Psoas muscle (tissue), 8 donors: ENCODE data around the gene CEACAM18. TPM values are rescaled to one million over a fixed set of nuclear protein-coding genes. Genes with fewer than 3 reads are reported as not detected.

Experiments
- ATAC-seq, 4 donors: fragments of 200-7000 bp; cut with Tn5 transposase; one replicate each; pipeline ENCODE4 v1.9.1; 2020; ENCODE audit warnings: moderate library complexity in 3 of 4, mild to moderate bottlenecking in 2 of 4
- DNase-seq, 2 donors: peaks; one replicate each; pipeline ENCODE4 v3.0.0-alpha.2; 2020
- H3K27ac ChIP-seq: fragments of 200-600 bp; one replicate; pipeline ENCODE4 v1.8.0; 2022
- H3K27me3 ChIP-seq, 3 donors: fragments of 200-600 bp in 1 of 3; one replicate each; pipeline versions ENCODE4 v1.6.1 to v1.8.0; 2013 to 2022; ENCODE audit warnings: low read length in 2 of 3, mild to moderate bottlenecking in 2 of 3, moderate library complexity in 1 of 3; ENCODE audit not compliant: insufficient read depth in 3 of 3
- H3K36me3 ChIP-seq, 2 donors: fragments of 200-600 bp in 1 of 2; one replicate each; pipeline versions ENCODE4 v1.6.1 to v1.8.0; 2013 to 2022; ENCODE audit warnings: low read depth in 1 of 2, mild to moderate bottlenecking in 1 of 2, moderate library complexity in 1 of 2; ENCODE audit not compliant: insufficient read depth in 1 of 2
- H3K4me1 ChIP-seq: fragments of 200-600 bp; one replicate; pipeline ENCODE4 v1.8.0; 2022
- H3K4me3 ChIP-seq: fragments of 200-600 bp; one replicate; pipeline ENCODE4 v1.8.0; 2022; ENCODE audit warnings: mild to moderate bottlenecking
- H3K9me3 ChIP-seq: fragments of 200-600 bp; one replicate; pipeline ENCODE4 v1.8.0; 2022
- WGBS, 3 donors: extraction: QIAGEN DNeasy Blood & Tissue Kit; methylation state at CpG; one replicate each; pipeline versions ENCODE4 v1.1.6 to v1.1.7; 2013; 5-methylcytosine and 5-hydroxymethylcytosine counted together
- intact Hi-C, 2 donors: fragments of 100-400 bp; cut with DNase I; formaldehyde crosslinking; loops; one replicate each; pipeline versions ENCODE4 v1.11.0 to v1.14.2; 2022
- polyA plus RNA-seq, 3 donors: library from polyadenylated mRNA; stranded (reverse); fragments of 200-250 nt; gene quantifications; one replicate each; pipeline ENCODE4 v1.2.3, GENCODE V29; 2013
- total RNA-seq, 4 donors: library from RNA; stranded (reverse); fragmentation: NEBNext Ultra II Directional in 2 of 4; extraction: Animal tissue kit (Norgen Biotek cat#: 25700) in 2 of 4; gene quantifications; one replicate each; pipeline versions ENCODE4 v1.2.1 to v1.2.4, GENCODE V29; 2021 to 2023
- TF ChIP-seq, protein P1 (sequence below): fragments of 200-600 bp; IDR thresholded peaks from one replicate; pipeline ENCODE4 v1.8.0; 2022; ENCODE audit warnings: antibody characterized with exemption
- donor health status: healthy with polysubstance abuse.
- donor health status: DM: no; HTN: no; CAD: no; lungs with moderate emphysema.
- donor health status: Bipolar disorder and iron deficiency.
- donor health status: healthy.
- donor health status: DM: yes; HTN: yes; CAD: no.
- donor health status: DM: no; HTN: no; CAD: no.
- donor health status: DM: no; HTN: no; CAD: no.
- donor health status: DM: yes; HTN: yes; CAD: no.

Gene CEACAM18
- total and polyA plus RNA-seq, 7 donors = not detected

GRCh38 chr19:51503896-51504295 lies 25.6 kb downstream of the CEACAM18 start:
- no peak overlapping the region for H3K27ac ChIP-seq
- no peaks in the 10 kb centered on the region for H3K9me3 ChIP-seq
- WGBS, 3 donors = 40 to 48% (median 47%) methylated on average over 3 of the region's 3 CpGs
- H3K27me3 ChIP-seq = peaks cover 0 to 2% (median 0%) of the 10 kb centered on the region in 3 donors
- ATAC-seq = no peak
- H3K4me1 ChIP-seq = no peaks in the 10 kb centered on the region
- no peak overlapping the region for H3K4me3 ChIP-seq
- TF ChIP-seq, protein P1, sequence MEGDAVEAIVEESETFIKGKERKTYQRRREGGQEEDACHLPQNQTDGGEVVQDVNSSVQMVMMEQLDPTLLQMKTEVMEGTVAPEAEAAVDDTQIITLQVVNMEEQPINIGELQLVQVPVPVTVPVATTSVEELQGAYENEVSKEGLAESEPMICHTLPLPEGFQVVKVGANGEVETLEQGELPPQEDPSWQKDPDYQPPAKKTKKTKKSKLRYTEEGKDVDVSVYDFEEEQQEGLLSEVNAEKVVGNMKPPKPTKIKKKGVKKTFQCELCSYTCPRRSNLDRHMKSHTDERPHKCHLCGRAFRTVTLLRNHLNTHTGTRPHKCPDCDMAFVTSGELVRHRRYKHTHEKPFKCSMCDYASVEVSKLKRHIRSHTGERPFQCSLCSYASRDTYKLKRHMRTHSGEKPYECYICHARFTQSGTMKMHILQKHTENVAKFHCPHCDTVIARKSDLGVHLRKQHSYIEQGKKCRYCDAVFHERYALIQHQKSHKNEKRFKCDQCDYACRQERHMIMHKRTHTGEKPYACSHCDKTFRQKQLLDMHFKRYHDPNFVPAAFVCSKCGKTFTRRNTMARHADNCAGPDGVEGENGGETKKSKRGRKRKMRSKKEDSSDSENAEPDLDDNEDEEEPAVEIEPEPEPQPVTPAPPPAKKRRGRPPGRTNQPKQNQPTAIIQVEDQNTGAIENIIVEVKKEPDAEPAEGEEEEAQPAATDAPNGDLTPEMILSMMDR = no peak
- intact Hi-C loops = no loop called here
- no peak for DNase-seq
- no peaks in the 10 kb centered on the region for H3K36me3 ChIP-seq

GRCh38 chr19:51505904-51506303 lies 27.6 kb downstream of the CEACAM18 start:
- WGBS, 3 donors = 23 to 31% (median 25%) methylated on average over 3 of the region's 3 CpGs
- intact Hi-C loops = no loop called here
- no peak overlapping the region for H3K27ac ChIP-seq
- no peak overlapping the region for H3K4me3 ChIP-seq
- ATAC-seq (no peak), DNase-seq (no peak)
- H3K4me1 ChIP-seq = no peaks in the 10 kb centered on the region
- H3K9me3 ChIP-seq = no peaks in the 10 kb centered on the region
- peaks cover 0 to 3% (median 2%) of the 10 kb centered on the region in 3 donors for H3K27me3 ChIP-seq
- TF ChIP-seq, protein P1 = no peak
- no peaks in the 10 kb centered on the region for H3K36me3 ChIP-seq

DNA sequence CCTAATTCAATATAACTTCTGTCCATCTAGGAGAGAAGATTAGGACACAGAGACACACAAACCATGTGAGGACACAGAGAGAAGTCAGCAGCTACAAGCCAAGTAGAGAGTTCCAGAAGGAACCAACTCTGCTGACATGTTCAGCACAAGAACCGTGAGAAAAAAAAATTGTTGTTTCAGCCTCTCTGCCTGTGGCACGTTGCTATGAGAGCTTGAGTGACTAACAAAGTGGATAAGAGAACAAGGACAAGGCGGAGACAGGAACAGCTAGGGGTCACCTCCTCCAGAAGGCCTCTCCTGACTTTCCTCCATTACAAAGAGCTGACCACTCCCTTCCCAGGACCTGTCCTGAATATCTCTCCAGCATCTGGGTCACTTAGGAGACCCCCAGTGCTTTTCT lies 28.9 kb downstream of the CEACAM18 start:
- DNase-seq = no peak
- no peak for ATAC-seq
- TF ChIP-seq, protein P1 = no peak
- Histone ChIP-seq H3K27ac (no peak overlapping the region), H3K9me3 (no peaks in the 10 kb centered on the region), H3K27me3 (peaks cover 0 to 5% (median 2%) of the 10 kb centered on the region in 3 donors), H3K36me3 (no peaks in the 10 kb centered on the region), H3K4me3 (no peak overlapping the region), H3K4me1 (no peaks in the 10 kb centered on the region)
- intact Hi-C loops = no loop called here
- 45 to 49% (median 48%) methylated on average over 3 of the region's 3 CpGs for WGBS, 3 donors

DNA sequence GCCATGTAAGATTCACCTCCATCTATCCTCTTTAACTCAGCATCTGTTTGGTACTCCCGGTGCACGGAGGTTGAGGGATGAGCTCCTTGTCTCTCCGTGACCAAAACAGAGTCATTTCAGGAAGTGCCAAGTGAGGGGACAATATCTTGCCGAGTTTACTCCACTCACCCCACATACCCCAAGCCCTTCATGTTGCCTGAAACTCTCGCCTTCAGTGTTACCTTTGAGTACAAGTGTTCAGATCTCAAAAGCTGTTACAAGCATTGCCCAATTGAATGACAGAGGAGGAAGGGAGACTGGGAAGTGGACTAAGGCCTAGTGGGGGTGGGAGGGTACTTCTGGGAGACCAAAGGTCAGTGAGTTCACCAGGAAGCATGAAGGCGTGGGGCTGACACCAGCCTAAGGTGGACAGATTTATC lies 29.3 kb downstream of the CEACAM18 start:
- H3K9me3 ChIP-seq = no peaks in the 10 kb centered on the region
- no peaks in the 10 kb centered on the region for H3K36me3 ChIP-seq
- H3K4me1 ChIP-seq = no peaks in the 10 kb centered on the region
- H3K27me3 ChIP-seq = peaks cover 0 to 5% (median 2%) of the 10 kb centered on the region in 3 donors
- DNase-seq (no peak), ATAC-seq (no peak)
- no peak overlapping the region for H3K4me3 ChIP-seq
- no peak overlapping the region for H3K27ac ChIP-seq
- intact Hi-C loops = no loop called here
- 57 to 67% (median 65%) methylated on average over 6 of the region's 6 CpGs for WGBS, 3 donors
- TF ChIP-seq, protein P1 = no peak

DNA sequence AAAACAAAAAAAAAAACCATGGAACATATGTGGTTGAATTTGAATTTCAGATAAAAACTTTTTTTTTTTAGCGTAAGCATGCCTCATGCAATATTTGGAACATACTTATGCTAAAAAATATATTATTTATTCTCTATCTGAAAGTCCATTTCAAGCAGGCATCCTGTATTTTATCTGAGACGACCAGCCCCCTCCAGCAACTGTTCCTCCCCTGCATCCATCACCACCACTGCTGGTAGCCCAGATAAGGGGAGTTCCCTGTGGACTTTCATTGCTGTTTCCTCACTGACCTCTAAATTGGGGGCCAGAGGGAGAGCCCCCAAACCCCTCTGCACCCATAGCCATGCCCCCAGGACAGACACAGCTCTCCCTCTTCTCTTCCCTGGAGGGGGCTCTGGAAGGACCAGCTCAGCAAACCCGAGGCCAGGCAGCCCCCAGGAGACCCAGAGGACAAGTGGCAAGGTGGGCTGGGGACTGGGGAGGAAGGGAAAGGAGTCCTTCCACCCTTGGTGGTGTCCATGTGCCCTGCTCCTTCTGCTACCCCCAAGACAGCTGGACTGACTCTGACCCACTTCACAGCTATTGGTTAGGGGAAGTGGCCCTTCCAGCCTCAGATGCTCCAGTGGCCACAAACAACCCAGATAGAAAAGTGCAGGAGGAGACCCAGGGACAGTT lies 29.9 kb downstream of the CEACAM18 start:
- 47 to 51% (median 49%) methylated on average over 3 of the region's 3 CpGs for WGBS, 3 donors
- H3K4me3 ChIP-seq = no peak overlapping the region
- intact Hi-C loops = no loop called here
- TF ChIP-seq, protein P1 = no peak
- ATAC-seq = no peak
- no peaks in the 10 kb centered on the region for H3K4me1 ChIP-seq
- no peaks in the 10 kb centered on the region for H3K9me3 ChIP-seq
- DNase-seq = no peak
- H3K36me3 ChIP-seq = no peaks in the 10 kb centered on the region
- H3K27ac ChIP-seq = no peak overlapping the region
- peaks cover 0 to 5% (median 2%) of the 10 kb centered on the region in 3 donors for H3K27me3 ChIP-seq
